HepG2 (cell line): ENCODE results near the gene IL15RA. TPM values are rescaled to one million over a fixed set of nuclear protein-coding genes. Genes with fewer than 3 reads are reported as not detected.

Experiments
- ATAC-seq: fragments of 200-7000 bp; cut with Tn5 transposase; 3 replicates; pipeline ENCODE4 v1.9.1; 2020; ENCODE audit warnings: mild to moderate bottlenecking, moderate library complexity
- BruUV-seq: library from RNA; stranded (reverse); fragments of 400-500 nt; replicated peaks from 2 replicates; lab custom pipeline; 2021; lab: Mats Ljungman, UMichigan
- CTCF ChIA-PET: fragments of 300-600 bp; formaldehyde crosslinking; extraction: SDS; loops from one replicate; lab custom pipeline; 2021; ENCODE audit warnings: low total read pairs, inconsistent platforms, low intra/inter-chr PET ratio; lab: Yijun Ruan, JAX
- POLR2A ChIA-PET: fragments of 350-600 bp; sonication (Branson Sonifier 250); formaldehyde crosslinking; loops from one replicate; lab custom pipeline; 2020; ENCODE audit warnings: antibody characterized with exemption, inconsistent platforms; lab: Yijun Ruan, JAX
- DNase-seq: peaks from one replicate; pipeline ENCODE4 v3.0.0-alpha.2; 2015; ENCODE audit warnings: low spot score
- FAIRE-seq: peaks from 3 replicates; lab custom pipeline; 2011; peaks lifted over from hg19 to GRCh38; lab: Jason Lieb, UNC
- H2AFZ ChIP-seq: one replicate; pipeline ENCODE4 v1.6.1; 2011; ENCODE audit warnings: low read length, inconsistent platforms
- H3K27ac ChIP-seq: fragments of 300-600 bp; 3 replicates; pipeline ENCODE4 v1.8.0; 2011; ENCODE audit warnings: mixed run types, mild to moderate bottlenecking, mixed read lengths, low read length, inconsistent platforms; ENCODE audit not compliant: insufficient read depth; ENCODE audit errors: extremely low read length
- H3K27me3 ChIP-seq, 2 experiments: fragments of 200-600 bp in 1 of 2; 2 replicates in 1 of 2; 3 replicates in 1 of 2; pipeline versions ENCODE4 v1.6.0 to v1.8.0; 2011; ENCODE audit warnings: low read length in 2 of 2, mild to moderate bottlenecking in 2 of 2, moderate library complexity in 2 of 2, inconsistent platforms in 1 of 2; ENCODE audit not compliant: insufficient read depth in 2 of 2, control insufficient read depth in 1 of 2
- H3K36me3 ChIP-seq, 2 experiments: fragments of 200-600 bp in 1 of 2; replicated peaks in 1 of 2; 2 replicates in 1 of 2; 3 replicates in 1 of 2; pipeline versions ENCODE4 v1.5.1 to v1.8.0; 2011; ENCODE audit warnings: low read length in 2 of 2, inconsistent platforms in 1 of 2; ENCODE audit not compliant: insufficient read depth in 2 of 2, control insufficient read depth in 1 of 2
- H3K4me1 ChIP-seq: 2 replicates; pipeline ENCODE4 v1.5.1; 2012; ENCODE audit warnings: low read length, inconsistent platforms; ENCODE audit not compliant: insufficient read depth
- H3K4me2 ChIP-seq: 2 replicates; pipeline ENCODE4 v1.6.0; 2011; ENCODE audit warnings: low read depth, low read length, inconsistent platforms
- H3K4me3 ChIP-seq, 3 experiments: fragments of 200-600 bp in 1 of 3; sonication (generic), shearing (Covaris generic) in 1 of 3; replicated peaks in 1 of 3; 2 replicates each; pipeline ENCODE4 v1.5.1; 2011 to 2016; ENCODE audit warnings: low read length in 3 of 3, inconsistent platforms in 2 of 3, low read depth in 2 of 3, mild to moderate bottlenecking in 2 of 3, control low read depth in 1 of 3, mixed read lengths in 1 of 3; ENCODE audit not compliant: insufficient read depth in 1 of 3
- H3K79me2 ChIP-seq: one replicate; pipeline ENCODE4 v1.6.1; 2011; ENCODE audit warnings: low read length, inconsistent platforms; ENCODE audit not compliant: insufficient read depth
- H3K9ac ChIP-seq: 2 replicates; pipeline ENCODE4 v1.6.0; 2011; ENCODE audit warnings: mild to moderate bottlenecking, low read depth, low read length, inconsistent platforms; ENCODE audit not compliant: insufficient read depth
- H3K9me3 ChIP-seq: 2 replicates; pipeline ENCODE4 v1.5.1; 2012; ENCODE audit warnings: mild to moderate bottlenecking, low read length
- H4K20me1 ChIP-seq: 2 replicates; pipeline ENCODE4 v1.6.0; 2011; ENCODE audit warnings: inconsistent platforms, mild to moderate bottlenecking, low read length, moderate library complexity; ENCODE audit not compliant: insufficient read depth
- ASH2L ChIP-seq: fragments of 300-600, 200-600 bp; sonication (generic); IDR thresholded peaks from 2 replicates; pipeline ENCODE4 v1.7.0; 2017; ENCODE audit warnings: low read depth, mild to moderate bottlenecking, moderate library complexity, mixed read lengths, low read length; ENCODE audit not compliant: insufficient read length
- CBFB ChIP-seq: sonication (generic); formaldehyde crosslinking; IDR thresholded peaks from 2 replicates; pipeline ENCODE4 v1.4.0; 2020; ENCODE audit warnings: missing genetic modification reagents
- MXD4 ChIP-seq: IDR thresholded peaks from 2 replicates; pipeline ENCODE4 v1.6.1; 2016; ENCODE audit warnings: mild to moderate bottlenecking, missing biosample characterization, missing genetic modification reagents
- NBN ChIP-seq: fragments of 450-650 bp; conservative IDR thresholded peaks from 2 replicates; pipeline ENCODE4 v1.6.1; 2017
- THAP11 ChIP-seq: IDR thresholded peaks from 2 replicates; pipeline ENCODE4 v1.6.1; 2016; ENCODE audit warnings: missing biosample characterization, missing genetic modification reagents
- ZNF282 ChIP-seq: fragments of 450-650 bp; IDR thresholded peaks from 2 replicates; pipeline ENCODE4 v1.6.1; 2018; ENCODE audit not compliant: partially characterized antibody
- ZNF317 ChIP-seq: sonication (generic); formaldehyde crosslinking; IDR thresholded peaks from 2 replicates; pipeline ENCODE4 v1.5.0; 2020; ENCODE audit warnings: mild to moderate bottlenecking, missing genetic modification reagents
- ZNF672 ChIP-seq: sonication (generic); formaldehyde crosslinking; IDR thresholded peaks from 2 replicates; pipeline ENCODE4 v1.8.1; 2022; ENCODE audit warnings: missing genetic modification reagents
- ZSCAN20 ChIP-seq: sonication (generic); formaldehyde crosslinking; IDR thresholded peaks from 2 replicates; pipeline ENCODE4 v1.4.0; 2020; ENCODE audit warnings: missing genetic modification reagents, mild to moderate bottlenecking, borderline replicate concordance
- WGBS: methylation state at CpG from one replicate; pipeline ENCODE4 v1.1.6; 2017; ENCODE audit warnings: low lambda C conversion rate; 5-methylcytosine and 5-hydroxymethylcytosine counted together
- in situ Hi-C: cut with HindIII; loops from 2 replicates; pipeline ENCODE4 v1.10.0; 2017; ENCODE audit warnings: low pct_unique_long_range_greater_than_20kb; ENCODE audit not compliant: extremely low pct_ligation_motif_present
- intact Hi-C: fragments of 100-400 bp; cut with micrococcal nuclease; formaldehyde crosslinking; loops from one replicate; pipeline ENCODE4 v1.10.0; 2022; ENCODE audit not compliant: unreplicated experiment
- polyA plus RNA-seq, 8 experiments: library from polyadenylated mRNA; depleted of rRNA in 3 of 8; stranded (reverse) in 7 of 8; unstranded in 1 of 8; fragments of >200 nt; fragmentation: Illumina TruSeq in 4 of 8; extraction: Trizol in 4 of 8; gene quantifications; 2 replicates each; pipeline versions ENCODE4 v1.2.1 to v1.2.3, GENCODE V29; 2011 to 2016; ENCODE audit warnings: low read depth in 4 of 8, missing spikeins in 1 of 8, mixed read lengths in 1 of 8; ENCODE audit not compliant: insufficient read depth in 1 of 8
- total RNA-seq, 5 experiments: library from RNA; depleted of rRNA; stranded (reverse); fragments of >200 nt; fragmentation: Illumina TruSeq; extraction: Trizol; gene quantifications; 2 replicates each; pipeline ENCODE4 v1.2.3, GENCODE V29; 2016; ENCODE audit warnings: low read depth in 1 of 5
- TF ChIP-seq, protein P1 (sequence below): sonication (generic); formaldehyde crosslinking; IDR thresholded peaks from 2 replicates; pipeline ENCODE4 v1.4.0; 2020; ENCODE audit warnings: missing genetic modification reagents
- TF ChIP-seq, protein P2 (sequence below): sonication (generic); formaldehyde crosslinking; IDR thresholded peaks from 2 replicates; pipeline ENCODE4 v1.4.0; 2020; ENCODE audit warnings: mild to moderate bottlenecking, missing genetic modification reagents

Gene IL15RA
- total and polyA plus RNA-seq, 2 of the 13 experiments (the other 11 are each of a cell fraction or from before 2014, with no cell fraction given) = 0.53 to 0.77 TPM

DNA sequence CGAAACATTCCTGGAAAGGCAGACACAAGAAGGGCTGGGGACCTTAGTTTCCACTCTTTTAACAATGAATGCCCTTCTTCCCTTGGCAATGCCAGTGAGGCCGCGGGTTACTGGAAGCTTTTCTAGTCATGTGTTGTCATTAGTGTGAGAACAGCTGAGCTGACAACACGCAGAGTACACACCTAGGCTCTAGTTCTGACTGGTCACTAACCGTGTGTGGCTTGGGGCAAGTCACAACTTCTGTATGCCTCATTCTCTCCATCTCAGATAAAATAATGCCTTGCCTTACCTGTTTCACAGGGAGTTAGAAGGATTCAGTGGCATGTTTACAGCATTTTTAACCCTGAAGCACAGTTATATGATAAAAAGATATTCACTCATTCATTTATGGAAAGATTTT, 55.6 kb downstream of the IL15RA start:
- H3K4me2 ChIP-seq = no peak overlapping the region
- H3K36me3 ChIP-seq = peaks cover 58 to 91% of the 10 kb centered on the region in 2 experiments
- no peak overlapping the region for H3K9ac ChIP-seq
- no peaks in the 10 kb centered on the region for H4K20me1 ChIP-seq
- no TSS peak for BruUV-seq
- 98% methylated on average over 5 of the region's 5 CpGs for WGBS
- H3K27ac ChIP-seq = no peak overlapping the region
- intact Hi-C loops = no loop called here
- no peaks in the 10 kb centered on the region for H3K27me3 ChIP-seq
- POLR2A ChIA-PET = no interaction called here
- no peaks in the 10 kb centered on the region for H3K9me3 ChIP-seq
- no peak for TF ChIP-seq ZSCAN20
- no peak for TF ChIP-seq NBN
- TF ChIP-seq, all 625 proteins: peak for 0
- no peak for FAIRE-seq
- Histone ChIP-seq H3K4me1 (no peaks in the 10 kb centered on the region), H3K79me2 (no peaks in the 10 kb centered on the region), H3K4me3 (no peak overlapping the region), H2AFZ (no peak overlapping the region)
- CTCF ChIA-PET = no interaction called here
- no peak for ATAC-seq
- DNase-seq = no peak
- in situ Hi-C loops = no loop called here

DNA sequence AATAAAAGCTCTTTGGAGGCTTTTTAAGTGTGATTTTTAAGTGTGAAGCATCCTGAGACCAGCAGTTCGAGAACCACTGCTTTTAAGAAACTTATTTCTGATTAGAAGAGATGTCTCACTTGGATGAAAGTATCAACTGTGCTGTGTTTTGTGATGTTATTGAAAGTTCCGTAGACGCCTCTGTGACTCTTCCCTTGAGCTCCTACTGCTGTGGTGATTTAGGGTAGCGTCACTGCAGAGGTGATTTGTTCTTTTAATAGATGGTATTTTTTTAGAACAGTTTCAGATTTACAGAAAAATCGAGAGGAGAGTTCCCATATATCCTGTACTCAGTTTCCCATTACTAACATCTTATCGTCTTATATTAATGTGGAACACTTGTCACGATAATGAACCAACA, 57.8 kb downstream of the IL15RA start:
- intact Hi-C loops = no loop called here
- TF ChIP-seq, protein P1, sequence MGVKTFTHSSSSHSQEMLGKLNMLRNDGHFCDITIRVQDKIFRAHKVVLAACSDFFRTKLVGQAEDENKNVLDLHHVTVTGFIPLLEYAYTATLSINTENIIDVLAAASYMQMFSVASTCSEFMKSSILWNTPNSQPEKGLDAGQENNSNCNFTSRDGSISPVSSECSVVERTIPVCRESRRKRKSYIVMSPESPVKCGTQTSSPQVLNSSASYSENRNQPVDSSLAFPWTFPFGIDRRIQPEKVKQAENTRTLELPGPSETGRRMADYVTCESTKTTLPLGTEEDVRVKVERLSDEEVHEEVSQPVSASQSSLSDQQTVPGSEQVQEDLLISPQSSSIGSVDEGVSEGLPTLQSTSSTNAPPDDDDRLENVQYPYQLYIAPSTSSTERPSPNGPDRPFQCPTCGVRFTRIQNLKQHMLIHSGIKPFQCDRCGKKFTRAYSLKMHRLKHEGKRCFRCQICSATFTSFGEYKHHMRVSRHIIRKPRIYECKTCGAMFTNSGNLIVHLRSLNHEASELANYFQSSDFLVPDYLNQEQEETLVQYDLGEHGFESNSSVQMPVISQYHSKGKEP = no peak
- TF ChIP-seq, protein P2, sequence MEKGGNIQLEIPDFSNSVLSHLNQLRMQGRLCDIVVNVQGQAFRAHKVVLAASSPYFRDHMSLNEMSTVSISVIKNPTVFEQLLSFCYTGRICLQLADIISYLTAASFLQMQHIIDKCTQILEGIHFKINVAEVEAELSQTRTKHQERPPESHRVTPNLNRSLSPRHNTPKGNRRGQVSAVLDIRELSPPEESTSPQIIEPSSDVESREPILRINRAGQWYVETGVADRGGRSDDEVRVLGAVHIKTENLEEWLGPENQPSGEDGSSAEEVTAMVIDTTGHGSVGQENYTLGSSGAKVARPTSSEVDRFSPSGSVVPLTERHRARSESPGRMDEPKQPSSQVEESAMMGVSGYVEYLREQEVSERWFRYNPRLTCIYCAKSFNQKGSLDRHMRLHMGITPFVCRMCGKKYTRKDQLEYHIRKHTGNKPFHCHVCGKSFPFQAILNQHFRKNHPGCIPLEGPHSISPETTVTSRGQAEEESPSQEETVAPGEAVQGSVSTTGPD (CRISPR knock-in tag) = no peak
- TF ChIP-seq CBFB (CRISPR knock-in tag) (no peak), MXD4 (no peak), ZNF282 (no peak), ASH2L (no peak), ZNF672 (CRISPR knock-in tag) (no peak), ZNF317 (CRISPR knock-in tag) (no peak), THAP11 (CRISPR knock-in tag) (no peak)
- no peaks in the 10 kb centered on the region for H3K79me2 ChIP-seq
- no TSS peak for BruUV-seq
- H3K4me2 ChIP-seq = no peak overlapping the region
- no peak for FAIRE-seq
- H3K36me3 ChIP-seq = peaks cover 64 to 94% of the 10 kb centered on the region in 2 experiments
- WGBS = 95% methylated on average over 7 of the region's 7 CpGs
- no peaks in the 10 kb centered on the region for H3K4me1 ChIP-seq
- ChIA-PET CTCF (no interaction called here), POLR2A (no interaction called here)
- no peak overlapping the region for H3K4me3 ChIP-seq
- no peaks in the 10 kb centered on the region for H3K9me3 ChIP-seq
- H3K9ac ChIP-seq = no peak overlapping the region
- no peak for DNase-seq
- H2AFZ ChIP-seq = no peak overlapping the region
- in situ Hi-C loops = no loop called here
- no peak overlapping the region for H3K27ac ChIP-seq
- H3K27me3 ChIP-seq = no peaks in the 10 kb centered on the region
- no peak for ATAC-seq
- H4K20me1 ChIP-seq = no peaks in the 10 kb centered on the region
